Measurements from ENCODE around the gene ATP2C2.

The ATP2C2 gene

DNA sequence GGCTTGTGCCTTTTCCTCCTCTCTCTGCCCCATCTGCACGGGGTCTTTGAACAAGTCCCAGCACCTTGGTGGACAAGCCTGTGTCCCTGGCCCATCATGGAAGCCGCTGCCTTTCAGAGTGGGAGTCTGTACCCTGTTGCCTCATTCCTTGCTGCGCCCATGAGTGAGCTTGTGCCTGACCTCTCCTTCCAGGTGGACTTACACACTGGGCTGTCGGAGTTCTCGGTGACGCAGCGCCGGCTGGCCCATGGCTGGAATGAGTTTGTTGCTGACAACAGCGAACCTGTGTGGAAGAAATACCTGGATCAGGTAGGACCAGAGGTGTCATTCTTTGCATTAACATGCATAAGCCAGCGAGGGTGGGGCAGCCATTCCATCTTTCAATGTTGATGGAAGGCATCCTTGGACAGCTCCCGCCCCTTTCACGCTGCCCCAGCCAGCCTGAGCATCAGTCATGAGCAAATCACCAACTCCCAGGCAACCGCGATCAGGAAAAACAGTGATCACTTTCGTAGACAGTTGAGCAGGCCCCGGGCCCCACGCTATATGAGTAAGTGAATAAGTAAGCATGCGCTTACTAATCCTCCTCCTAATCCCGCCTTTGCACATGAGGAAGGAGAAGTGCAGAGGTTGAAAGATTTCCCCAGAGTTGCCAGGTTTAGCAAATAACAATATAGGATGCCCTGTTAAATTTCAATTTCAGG, 36.8 kb downstream of the ATP2C2 start:
- TF ChIP-seq, protein P1, sequence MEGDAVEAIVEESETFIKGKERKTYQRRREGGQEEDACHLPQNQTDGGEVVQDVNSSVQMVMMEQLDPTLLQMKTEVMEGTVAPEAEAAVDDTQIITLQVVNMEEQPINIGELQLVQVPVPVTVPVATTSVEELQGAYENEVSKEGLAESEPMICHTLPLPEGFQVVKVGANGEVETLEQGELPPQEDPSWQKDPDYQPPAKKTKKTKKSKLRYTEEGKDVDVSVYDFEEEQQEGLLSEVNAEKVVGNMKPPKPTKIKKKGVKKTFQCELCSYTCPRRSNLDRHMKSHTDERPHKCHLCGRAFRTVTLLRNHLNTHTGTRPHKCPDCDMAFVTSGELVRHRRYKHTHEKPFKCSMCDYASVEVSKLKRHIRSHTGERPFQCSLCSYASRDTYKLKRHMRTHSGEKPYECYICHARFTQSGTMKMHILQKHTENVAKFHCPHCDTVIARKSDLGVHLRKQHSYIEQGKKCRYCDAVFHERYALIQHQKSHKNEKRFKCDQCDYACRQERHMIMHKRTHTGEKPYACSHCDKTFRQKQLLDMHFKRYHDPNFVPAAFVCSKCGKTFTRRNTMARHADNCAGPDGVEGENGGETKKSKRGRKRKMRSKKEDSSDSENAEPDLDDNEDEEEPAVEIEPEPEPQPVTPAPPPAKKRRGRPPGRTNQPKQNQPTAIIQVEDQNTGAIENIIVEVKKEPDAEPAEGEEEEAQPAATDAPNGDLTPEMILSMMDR (IDR thresholded peaks at IDR 0.05; ENCODE audit: unreplicated experiment in 3 of 3): no peak
- Mint-ChIP-seq H3K4me1 (peaks cover 6% of the 10 kb centered on the region), H3K4me3 (no peak overlapping the region), H3K36me3 (ENCODE audit: low read depth) (no peaks in the 10 kb centered on the region), H3K27me3 (ENCODE audit: low read depth) (peaks cover 47% of the 10 kb centered on the region), H3K9me3 (peaks cover 17% of the 10 kb centered on the region), H3K27ac (no peak overlapping the region)

DNA sequence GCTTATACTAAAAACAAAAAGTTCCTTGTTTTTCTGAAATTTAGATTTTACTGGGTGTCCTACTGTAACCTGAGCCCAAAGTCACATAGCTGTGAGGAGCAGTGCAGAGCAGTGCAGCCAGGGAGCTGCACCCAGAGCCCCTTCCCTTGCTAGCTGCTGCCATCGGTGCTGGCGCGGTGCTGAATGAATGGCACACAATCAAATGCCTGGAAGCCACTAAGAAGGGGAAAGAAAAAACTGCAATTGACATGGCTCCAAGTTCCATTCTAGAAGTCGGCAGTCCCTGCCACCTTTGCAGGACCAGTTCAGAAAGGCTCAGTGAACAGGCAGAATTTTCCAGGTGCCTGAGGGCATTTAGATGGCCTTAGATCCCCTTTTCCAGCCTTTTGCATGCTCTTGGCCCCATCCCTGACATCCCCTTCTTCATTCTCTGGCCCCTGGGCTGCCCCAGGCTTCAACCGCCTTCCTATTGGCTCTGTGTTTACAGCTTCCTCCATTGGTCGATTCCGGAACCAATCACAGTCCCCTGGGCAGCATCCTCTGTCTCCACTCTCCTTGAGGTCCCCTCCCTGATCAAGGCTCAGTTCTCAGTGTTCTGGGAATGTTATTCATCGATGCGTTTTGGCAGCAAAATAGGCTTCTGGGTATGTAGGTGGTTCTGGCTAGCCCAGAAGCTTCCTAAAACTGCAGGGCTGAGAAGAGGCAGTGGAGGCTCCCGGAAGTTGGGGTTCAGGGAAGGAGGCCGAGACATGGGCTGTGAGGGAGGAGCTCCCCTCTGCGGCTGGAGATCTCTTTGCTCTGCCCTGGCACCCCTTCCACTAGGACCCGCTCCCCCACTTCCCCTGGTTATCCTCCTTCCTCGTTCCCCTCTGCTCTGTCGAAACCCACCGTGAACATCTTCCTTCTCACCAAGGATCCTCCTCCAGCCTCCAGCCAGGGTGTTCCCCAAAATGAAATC, 37.9 kb downstream of the ATP2C2 start:
- Mint-ChIP-seq H3K4me1 (peaks cover 6% of the 10 kb centered on the region), H3K27me3 (ENCODE audit: low read depth) (peaks cover 47% of the 10 kb centered on the region), H3K27ac (no peak overlapping the region), H3K36me3 (ENCODE audit: low read depth) (no peaks in the 10 kb centered on the region), H3K4me3 (no peak overlapping the region), H3K9me3 (peaks cover 13% of the 10 kb centered on the region)
- TF ChIP-seq, protein P1 (IDR thresholded peaks at IDR 0.05; ENCODE audit: unreplicated experiment in 3 of 3): no peak

DNA sequence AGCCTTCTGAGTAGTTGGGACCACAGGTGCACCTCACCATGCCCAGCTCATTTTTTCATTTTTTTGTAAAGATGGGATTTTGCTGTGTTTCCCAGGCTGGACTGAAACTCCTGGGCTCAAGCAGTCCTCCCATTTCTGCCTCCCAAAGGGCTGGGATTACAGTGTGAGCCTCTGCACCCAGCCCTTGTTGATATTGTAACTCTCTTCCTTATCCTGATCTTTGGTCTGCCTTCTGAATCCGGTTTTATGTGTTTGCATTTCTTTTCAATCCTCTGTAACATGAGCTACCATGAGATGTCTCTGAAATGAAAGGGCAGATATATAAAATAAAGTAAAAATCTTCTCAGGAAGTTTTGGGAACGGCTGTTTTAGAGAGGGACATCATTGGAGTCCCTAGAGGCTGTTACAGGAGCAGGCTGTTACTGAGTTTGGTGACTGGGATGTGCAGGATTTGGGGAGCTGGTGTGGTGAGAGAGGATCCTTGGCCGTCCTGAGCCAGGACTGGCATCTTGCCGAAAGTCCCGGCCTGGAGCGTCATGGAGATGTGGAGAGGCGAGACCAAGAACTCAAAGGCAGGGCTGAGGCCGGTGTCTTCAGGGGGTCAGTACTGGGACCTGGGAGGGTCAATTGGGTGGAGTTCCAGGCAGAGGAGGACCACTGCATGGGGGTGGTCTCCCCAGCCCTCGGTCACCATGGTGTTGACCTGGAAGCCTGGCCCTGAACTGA, 39.4 kb downstream of the ATP2C2 start:
- Mint-ChIP-seq H3K4me1 (peaks cover 6% of the 10 kb centered on the region), H3K27ac (no peak overlapping the region)
- TF ChIP-seq, protein P1 (IDR thresholded peaks at IDR 0.05; ENCODE audit: unreplicated experiment in 3 of 3): no peak

DNA sequence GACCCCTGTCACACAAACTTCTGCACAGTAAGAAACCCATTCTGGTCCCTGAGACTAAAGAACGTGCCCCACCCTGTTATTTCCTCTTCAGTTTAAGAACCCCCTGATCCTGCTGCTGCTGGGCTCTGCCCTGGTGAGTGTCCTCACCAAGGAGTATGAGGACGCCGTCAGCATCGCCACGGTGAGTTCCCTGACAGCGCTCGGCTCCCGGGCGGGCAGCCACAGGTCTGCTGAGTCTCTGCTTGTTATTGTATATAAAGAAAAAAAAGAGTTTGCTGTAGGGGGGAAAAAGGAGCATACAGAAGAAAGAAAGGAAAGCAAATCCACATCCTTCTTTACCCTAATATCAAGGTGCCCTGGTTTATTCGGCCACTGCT, 40.0 kb downstream of the ATP2C2 start:
- Mint-ChIP-seq H3K4me1 (peaks cover 6% of the 10 kb centered on the region), H3K9me3 (no peaks in the 10 kb centered on the region), H3K4me3 (no peak overlapping the region), H3K36me3 (ENCODE audit: low read depth) (no peaks in the 10 kb centered on the region), H3K27me3 (ENCODE audit: low read depth) (peaks cover 44% of the 10 kb centered on the region), H3K27ac (no peak overlapping the region)
- TF ChIP-seq, protein P1 (IDR thresholded peaks at IDR 0.05; ENCODE audit: unreplicated experiment in 3 of 3): no peak

More for the DNA sequence above, 39.4 kb downstream of the ATP2C2 start:
- Mint-ChIP-seq H3K27me3 (ENCODE audit: low read depth) (peaks cover 47% of the 10 kb centered on the region), H3K9me3 (peaks cover 2% of the 10 kb centered on the region), H3K4me3 (no peak overlapping the region), H3K36me3 (ENCODE audit: low read depth) (no peaks in the 10 kb centered on the region)

DNA sequence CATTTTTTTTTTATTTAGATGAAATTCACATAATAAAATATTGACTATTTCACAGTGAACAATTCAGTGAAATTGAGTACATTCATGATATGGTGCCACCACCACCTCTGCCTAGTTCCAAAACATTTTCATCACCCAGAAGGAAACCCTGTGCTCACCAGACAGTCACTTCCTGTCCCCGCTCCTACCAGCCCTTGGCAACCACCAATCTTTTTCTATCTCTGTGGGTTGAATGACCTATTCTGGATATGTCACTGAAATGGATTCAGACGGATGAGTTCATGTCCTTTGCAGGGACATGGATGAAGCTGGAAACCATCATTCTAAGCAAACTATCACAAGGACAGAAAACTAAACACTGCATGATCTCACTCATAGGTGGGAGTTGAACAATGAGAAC, 40.5 kb downstream of the ATP2C2 start:
- Mint-ChIP-seq H3K4me1 (peaks cover 6% of the 10 kb centered on the region), H3K36me3 (ENCODE audit: low read depth) (no peaks in the 10 kb centered on the region), H3K27ac (no peak overlapping the region), H3K9me3 (no peaks in the 10 kb centered on the region), H3K27me3 (ENCODE audit: low read depth) (peaks cover 40% of the 10 kb centered on the region), H3K4me3 (no peak overlapping the region)
- TF ChIP-seq, protein P1 (IDR thresholded peaks at IDR 0.05; ENCODE audit: unreplicated experiment in 3 of 3): no peak
